ENCODE results near the gene UNC13B.
"Not testable (repeated sequence)": the region's sequence is repeated elsewhere in the genome, so short reads cannot be mapped to it uniquely, and the experiment has no call there.

The UNC13B gene

DNA sequence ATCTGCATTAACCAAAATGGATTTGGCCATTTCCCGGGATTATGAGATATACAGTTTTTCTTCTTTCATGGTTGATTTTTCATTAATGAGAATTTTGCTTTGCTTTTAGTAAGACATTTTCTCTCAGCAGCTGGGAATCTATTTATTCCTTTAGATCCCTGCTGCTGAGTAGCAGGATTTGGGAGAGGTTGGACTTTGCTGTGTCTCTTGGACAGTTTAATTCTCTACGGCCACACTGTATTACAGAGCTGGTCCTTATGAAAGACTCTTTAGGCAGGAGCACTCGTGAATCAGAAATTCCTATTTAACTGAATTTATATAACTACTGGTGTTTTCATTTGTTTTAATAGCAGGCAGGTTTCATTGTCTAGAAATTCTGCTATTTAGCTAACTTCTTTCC lies 1.6 kb downstream of the UNC13B start:
- no peak for DNase-seq (ENCODE audit: low spot score)

DNA sequence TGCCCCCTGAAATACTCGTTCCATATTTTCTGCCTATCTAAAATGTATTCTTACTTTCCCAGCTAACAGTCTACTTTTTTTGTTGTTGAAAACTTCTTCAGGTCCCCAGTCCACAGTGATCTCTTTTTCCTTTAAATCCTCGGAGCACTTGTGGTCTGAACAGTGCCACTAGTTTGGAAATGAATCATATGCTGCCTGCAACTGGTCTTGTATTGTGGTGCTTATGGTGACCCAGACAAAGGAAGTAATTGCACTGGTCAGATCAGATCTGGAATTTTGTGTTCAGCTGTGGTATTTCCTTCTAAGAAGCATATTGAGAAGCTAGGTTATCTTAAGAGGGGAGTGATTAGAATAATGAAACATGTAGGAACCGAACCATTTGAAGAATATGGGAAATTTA lies 2.9 kb downstream of the UNC13B start:
- no peak for DNase-seq (ENCODE audit: low spot score)

DNA sequence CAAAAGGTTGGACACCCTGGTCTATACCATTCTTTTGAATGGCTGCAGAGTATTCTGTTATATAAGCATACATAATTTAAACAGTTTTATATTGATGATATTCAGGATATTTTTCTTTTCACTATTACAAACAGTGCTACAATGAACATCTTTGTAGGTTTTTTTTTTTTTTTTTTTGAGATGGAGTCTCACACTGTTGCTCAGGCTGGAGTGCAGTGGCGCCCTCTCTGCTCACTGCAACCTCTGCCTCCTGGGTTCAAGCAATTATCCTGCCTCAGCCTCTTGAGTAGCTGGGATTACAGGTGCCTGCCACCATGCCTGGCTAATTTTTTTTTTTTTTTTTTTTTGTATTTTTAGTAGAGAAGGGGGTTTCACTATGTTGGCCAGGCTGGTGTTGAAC lies 5.6 kb downstream of the UNC13B start:
- DNase-seq (ENCODE audit: low spot score): not testable (repeated sequence)

DNA sequence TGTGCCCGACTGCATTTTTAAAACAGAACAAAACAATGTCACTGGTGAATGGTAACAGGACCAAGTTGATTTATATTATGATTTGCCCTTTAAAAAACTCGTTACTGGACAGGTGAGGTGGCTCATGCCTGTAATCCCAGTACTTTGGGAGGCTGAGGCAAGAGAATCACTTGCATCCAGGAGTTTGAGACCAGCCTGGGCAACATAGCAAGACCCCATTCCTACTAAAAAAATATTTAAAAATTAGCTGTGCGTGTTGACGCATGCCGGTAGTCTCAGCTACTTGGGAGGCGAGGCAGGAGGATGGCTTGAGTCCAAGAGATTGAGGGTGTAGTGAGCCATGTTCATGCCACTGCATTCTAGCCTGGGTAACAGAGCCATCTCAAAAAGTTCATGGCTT lies 7.2 kb downstream of the UNC13B start:
- DNase-seq (ENCODE audit: low spot score): no peak

DNA sequence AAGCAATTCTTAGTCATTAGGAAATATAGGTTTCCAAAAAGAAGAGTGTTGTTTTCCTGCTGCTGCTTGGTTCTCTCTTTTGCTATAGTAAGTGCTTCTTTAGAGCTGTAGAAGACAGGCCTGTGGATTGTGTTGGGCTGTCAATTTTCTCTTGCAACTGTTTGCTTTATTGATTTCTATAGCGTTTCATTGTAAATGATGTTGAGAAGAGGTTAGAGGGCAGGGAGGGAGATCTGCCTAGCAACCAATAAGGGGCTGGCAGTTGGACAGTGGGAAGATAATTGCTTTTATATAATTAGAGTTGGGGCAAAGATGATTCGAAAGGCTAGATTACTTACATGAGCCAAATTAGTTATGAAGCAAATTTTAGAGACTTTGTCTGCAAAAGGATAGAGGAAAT lies 11.1 kb downstream of the UNC13B start:
- DNase-seq (ENCODE audit: low spot score): no peak

DNA sequence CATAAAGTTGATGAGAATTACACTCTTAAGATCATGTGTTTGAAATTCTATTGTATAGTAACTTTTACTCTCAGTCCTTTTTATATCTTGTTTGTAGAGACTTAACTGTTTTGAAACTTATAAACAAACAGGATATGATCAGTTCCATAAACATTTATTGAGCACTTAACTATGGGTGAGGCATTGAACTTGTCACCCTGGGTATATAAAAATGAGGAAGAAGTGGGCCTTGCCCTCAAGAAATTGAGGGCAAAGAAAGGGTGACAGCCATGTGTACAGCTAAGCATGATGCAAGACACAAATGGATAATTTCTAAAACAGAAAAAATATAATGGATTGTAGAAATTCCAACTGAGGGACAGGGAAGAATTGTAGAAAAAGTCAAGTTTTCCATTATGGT lies 15.7 kb downstream of the UNC13B start:
- no peak for DNase-seq (ENCODE audit: low spot score)

DNA sequence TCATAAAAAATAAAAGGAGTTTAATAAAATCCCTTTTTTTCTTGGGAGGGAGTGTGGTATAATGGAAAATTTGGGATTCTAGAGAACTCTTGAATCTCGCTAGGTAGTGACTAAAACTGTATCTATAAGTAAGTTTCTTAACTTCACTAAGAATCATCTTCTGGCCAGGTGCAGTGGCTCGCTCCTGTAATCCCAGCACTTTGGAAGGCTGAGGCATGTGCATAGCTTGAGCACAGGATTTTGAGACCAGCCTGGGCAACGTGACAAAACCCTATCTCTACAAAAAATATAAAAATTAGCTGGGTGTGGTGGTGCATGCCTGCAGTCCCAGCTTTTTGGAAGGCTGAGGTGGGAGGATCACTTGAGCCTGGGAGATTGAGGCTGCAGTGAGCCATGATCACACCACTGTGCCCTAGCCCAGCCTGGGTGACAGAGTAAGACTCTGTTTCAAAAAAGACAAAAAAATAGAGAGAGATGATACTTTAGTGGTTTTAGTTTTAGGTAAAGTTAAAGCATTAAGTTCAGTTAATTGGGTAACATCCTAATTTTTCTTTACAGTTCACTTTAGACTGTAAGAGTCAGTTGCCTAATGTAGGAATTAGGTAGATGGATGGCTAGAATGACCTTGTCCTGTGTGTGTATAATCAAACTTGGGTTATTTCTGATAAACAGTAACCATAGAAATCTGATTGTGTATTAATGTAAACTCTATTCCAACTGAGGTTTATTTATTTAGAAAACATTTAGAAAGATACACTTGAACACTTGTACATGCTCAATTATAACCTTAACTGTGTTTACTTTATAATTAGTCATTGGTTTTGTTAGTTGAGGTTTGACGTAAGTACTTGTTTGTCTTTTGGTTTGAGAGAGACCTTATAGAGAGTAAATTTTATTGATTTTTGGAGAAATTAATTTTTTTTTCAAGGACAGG lies 17.8 kb downstream of the UNC13B start:
- no peak for DNase-seq (ENCODE audit: low spot score)

DNA sequence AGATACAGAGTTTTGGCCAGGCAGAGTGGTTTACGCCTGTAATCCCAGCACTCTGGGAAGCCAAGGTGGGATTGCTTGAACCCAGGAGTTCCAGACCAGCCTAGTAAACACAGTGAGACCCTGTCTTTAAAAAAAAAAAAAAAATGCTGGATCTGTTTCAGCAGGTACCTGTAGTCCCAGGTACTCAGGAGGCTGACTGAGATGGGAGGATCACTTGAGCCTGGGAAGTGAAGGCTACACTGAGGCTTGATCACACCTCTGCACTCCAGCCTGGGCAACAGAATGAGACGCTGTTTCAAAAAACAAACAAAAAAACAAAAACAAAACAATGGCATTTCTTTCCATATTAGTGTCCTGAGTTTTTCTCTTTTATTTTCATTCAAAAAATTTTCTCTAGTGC lies 19.0 kb downstream of the UNC13B start:
- DNase-seq (ENCODE audit: low spot score): no peak

DNA sequence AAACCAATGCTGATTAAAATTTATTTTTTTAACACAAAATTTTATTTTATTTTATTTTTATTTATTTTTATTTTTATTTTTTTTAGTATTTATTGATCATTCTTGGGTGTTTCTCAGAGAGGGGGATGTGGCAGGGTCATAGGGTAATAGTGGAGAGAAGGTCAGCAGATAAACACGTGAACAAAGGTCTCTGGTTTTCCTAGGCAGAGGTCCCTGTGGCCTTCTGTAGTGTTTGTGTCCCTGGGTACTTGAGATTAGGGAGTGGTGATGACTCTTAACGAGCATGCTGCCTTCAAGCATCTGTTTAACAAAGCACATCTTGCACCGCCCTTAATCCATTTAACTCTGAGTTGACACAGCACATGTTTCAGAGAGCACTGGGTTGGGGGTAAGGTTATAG lies 20.6 kb downstream of the UNC13B start:
- not testable (repeated sequence) for DNase-seq (ENCODE audit: low spot score)

DNA sequence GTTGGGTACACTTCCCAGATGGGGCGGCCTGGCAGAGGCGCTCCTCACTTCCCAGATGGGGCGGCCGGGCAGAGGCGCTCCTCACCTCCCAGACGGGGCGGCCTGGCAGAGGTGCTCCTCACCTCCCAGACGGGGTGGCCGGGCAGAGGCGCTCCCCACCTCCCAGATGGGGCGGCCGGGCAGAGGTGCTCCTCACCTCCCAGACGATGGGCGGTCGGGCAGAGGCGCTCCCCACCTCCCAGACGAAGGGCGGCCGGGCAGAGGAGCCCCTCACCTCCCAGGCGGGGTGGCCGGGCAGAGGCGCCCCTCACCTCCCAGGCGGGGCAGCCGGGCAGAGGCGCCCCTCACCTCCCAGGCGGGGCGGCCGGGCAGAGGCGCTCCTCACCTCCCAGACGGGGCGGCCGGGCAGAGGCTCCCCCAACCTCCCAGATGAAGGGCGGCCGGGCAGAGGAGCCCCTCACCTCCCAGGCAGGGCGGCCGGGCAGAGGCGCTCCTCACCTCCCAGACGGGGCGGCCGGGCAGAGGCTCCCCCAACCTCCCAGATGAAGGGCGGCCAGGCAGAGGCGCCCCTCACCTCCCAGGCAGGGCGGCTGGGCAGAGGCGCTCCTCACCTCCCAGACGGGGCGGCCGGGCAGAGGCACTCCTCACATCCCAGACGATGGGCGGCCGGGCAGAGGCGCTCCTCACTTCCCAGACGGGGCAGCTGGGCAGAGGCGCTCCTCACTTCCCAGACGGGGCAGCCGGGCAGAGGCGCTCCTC lies 21.4 kb downstream of the UNC13B start:
- not testable (repeated sequence) for DNase-seq (ENCODE audit: low spot score)

DNA sequence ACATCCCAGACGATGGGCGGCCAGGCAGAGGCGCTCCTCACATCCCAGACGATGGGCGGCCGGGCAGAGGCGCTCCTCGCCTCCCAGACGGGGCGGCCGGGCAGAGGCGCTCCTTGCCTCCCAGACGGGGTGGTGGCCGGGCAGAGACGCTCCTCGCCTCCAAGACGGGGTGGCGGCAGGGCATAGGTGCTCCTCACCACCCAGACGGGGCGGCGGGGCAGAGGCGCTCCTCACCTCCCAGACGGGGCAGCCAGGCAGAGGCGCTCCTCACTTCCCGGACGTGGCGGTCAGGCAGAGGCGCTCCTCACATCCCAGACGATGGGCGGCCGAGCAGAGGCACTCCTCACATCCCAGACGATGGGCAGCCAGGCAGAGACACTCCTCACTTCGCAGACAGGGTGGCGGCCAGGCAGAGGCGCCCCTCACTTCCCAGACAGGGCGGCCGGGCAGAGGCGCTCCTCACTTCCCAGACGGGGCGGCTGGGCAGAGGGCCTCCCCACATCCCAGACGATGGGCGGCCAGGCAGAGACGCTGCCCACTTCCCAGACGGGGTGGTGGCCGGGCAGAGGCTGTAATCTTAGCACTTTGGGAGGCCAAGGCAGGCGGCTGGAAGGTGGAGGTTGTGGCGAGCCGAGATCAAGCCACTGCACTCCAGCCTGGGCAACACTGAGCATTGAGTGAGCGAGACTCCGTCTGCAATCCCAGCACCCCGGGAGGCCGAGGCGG lies 22.1 kb downstream of the UNC13B start:
- not testable (repeated sequence) for DNase-seq (ENCODE audit: low spot score)

DNA sequence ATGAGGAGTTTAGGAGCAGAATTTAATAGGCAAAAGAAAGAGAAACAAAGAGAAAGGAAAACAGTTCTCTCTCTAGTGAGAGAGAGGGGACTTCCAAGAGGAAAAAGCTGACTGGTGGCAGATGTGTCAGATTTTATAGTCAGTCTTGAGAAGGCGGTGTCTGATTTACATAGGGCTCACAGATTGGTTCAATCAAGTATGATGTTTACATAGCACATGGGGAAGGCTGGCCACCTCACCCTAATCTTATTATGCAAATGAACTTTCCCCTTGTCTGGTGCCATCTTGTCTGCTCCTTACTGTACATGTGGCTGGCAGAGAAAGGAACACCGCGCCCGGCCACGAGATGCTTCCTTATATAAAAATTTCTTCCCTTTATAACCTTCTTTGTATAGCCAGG lies 24.7 kb downstream of the UNC13B start:
- no peak for DNase-seq (ENCODE audit: low spot score)

DNA sequence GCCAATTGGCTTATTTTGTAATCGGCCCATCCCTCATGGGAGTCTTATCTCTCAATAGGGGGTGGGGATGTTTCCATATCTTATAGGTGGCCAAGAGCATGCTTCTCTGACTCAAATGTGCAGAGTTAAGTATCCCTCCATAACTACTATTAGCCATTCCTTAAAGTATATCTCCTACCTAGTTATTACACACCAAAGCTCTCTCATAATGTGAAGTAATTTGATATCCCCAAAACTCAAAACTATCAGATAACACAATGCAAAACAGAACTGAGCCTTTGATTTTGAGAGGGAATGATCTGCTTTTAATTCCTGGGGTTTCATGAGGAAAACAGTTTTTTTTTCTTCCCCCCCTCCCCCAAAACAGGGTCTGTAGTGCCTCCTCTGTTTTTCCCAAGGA lies 28.4 kb downstream of the UNC13B start:
- DNase-seq (ENCODE audit: low spot score): no peak

DNA sequence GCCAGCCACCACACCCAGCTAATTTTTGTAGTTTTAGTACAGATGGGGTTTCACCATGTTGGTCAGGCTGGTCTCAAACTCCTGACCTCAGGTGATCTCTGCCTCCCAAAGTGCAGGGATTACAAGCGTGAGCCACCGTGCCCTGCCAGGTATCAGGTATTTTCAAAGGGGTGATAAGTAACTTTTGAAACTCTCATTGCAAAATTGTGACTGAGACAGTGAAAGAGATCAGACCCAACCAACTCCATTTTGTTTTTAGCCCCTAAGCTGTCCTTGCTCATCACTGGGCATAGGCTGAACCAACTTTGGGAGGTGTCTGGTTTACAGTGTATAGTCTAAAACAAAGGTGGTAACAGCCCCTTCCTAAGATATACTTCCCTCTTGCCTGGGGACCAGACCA lies 29.3 kb downstream of the UNC13B start:
- DNase-seq (ENCODE audit: low spot score): no peak

DNA sequence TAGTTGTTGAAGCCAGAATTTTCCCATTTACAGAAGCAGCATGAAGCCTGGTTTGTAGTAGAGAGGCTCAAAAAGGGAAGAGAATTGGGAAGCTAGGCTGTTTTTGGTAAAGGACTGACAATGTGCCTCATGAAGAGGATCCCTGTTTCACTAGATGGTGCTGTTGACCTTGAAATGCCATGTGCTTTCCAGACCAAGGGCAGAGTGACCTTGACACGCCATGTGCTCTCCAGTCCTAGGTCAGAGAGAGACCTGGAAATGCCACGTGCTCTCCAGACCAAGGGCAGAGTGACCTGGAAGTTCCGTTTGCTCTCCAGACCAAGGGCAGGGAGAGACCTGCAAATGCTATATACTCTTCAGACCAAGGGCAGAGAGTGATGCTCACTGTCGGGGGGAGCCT lies 32.0 kb downstream of the UNC13B start:
- no peak for DNase-seq (ENCODE audit: low spot score)

DNA sequence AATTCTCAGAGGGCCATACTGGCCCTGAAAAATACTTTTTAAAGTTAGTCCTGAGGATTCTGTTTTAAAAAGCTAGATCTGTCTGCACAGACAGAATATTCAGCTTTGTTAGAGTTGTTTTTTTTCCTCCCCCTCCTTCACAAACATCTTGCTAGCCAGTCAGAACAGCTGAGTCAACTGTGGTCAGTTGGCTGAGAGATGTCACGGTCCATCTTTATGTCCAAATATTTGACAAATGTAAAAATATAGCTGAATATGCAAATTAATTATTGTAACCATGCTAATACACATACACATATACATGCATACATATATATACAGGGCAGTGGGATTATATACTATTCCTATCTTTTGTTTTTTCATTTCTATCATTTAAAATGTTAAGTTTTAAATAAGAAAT lies 33.9 kb downstream of the UNC13B start:
- no peak for DNase-seq (ENCODE audit: low spot score)

DNA sequence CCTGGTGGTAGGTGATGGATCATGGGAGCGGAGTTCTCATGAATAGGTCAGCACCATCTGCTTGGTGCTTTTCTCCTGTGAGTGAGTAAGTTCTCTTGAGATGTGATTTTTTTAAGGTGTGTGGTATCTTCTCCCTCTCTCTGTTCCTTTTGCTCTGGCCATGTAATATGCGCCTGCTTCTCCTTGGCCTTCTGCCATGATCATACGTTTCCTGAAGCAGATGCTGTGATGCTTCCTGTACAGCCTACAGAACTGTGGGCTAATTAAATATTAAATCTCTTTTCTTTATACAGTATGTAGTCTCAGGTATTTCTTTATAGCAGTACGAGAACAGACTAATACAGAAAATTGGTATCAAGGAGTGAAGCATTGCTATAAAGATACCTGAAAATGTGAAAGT lies 36.4 kb downstream of the UNC13B start:
- no peak for DNase-seq (ENCODE audit: low spot score)

DNA sequence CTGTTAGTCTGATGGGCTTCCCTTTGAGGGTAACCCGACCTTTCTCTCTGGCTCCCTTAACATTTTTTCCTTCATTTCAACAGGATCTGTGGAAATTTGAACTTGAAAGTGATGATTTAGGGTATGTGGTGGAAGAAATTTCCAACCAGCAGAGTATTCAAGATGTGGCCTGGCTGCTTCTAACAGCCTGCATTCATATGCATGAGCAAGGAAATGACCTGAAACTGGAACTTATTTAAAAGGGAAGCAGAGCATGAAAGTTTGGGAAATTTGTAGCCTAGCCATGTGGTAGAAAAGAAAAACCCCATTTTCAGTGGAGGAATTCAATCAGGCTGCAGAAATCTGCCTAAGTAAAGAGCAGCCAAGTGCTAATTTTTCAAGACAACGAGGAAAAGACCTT lies 41.7 kb downstream of the UNC13B start:
- DNase-seq (ENCODE audit: low spot score): no peak

DNA sequence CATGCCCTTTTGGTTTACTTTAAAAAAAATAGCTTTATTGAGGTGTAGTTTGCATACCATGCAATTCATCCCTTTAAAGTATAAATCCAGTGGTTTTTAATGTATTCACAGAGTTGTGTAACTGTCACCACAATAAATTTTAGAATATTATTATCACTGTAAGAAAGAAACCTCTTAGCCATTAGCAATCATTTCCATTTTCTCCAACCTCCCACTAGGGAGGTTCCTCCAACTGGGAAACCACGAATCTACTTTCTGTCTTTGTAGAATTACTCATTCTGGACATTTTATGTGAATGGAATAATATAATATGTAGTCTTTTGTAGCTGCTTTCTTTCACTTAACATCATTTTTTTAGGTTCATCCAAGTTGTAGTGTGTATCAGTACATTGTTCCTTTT lies 43.5 kb downstream of the UNC13B start:
- no peak for DNase-seq (ENCODE audit: low spot score)

DNA sequence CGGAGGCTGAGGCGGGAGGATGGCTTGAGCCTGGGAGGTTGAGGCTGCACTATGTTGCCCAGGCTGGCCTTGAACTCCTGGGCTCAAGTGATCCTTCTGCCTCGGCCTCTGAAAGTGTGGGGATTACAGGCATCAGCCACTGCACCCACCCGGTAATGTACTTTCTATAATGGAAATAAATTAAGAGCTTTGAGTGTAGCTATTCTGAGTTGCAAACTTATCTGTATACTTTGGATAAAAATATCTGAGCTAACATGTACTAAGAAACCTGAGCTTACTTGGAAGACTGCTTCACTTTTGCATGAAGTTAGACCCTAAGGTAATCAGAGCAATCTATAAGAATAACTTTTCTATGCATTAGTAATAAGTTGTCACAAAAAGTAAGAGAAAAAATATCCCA lies 50.0 kb downstream of the UNC13B start:
- no peak for DNase-seq (ENCODE audit: low spot score)

DNA sequence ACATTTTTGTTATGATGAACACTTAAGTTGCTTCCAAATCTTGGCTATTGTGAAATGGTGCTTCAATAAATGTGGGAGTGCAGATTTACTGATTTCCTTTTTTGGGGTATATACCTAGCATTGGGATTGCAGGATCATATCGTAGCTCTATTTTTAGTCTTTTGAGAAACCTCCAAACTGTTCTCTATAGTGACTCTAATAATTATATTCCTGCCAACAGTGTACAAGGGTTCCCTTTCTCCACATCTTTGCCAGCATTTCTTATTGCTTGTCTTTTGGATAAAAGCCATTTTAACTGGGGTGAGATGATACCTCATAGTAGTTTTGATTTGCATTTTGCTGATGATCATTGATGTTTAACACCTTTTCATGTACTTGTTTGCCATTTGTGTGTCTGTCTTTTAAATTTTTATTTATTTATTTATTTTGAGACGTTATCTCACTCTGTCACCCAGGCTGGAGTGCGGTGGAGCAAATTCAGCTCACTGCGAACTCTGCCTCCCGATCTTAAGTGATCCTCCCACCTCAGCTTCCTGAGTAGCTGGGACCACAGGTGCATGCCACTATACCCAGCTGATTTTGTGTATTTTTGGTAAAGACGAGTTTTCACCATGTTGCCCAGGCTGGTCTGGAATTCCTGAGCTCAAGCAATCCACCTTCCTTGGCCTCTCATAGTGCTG lies 59.0 kb downstream of the UNC13B start:
- no peak for DNase-seq (ENCODE audit: low spot score)

DNA sequence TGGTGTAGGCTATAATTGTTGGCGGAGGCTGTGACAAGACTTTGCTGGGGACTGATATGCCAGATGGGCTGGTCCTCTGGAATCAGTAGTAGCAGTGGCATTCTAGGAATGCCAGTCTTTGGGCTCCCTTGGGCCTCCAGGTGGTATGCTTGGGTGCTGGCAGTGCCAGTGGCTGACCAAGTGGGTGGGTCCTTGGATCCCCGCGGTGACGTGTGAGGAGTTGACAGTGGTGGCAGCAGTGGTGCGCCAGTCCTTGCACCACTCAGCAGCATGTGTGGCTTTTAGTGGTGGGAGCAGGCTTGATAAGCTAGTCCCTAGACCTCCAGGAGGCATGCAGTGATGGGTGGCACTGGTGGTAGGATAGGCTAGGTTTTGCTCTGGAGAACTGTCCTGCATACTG lies 63.9 kb downstream of the UNC13B start:
- DNase-seq (ENCODE audit: low spot score): no peak

Measured in COLO829 (cell line).